ENCODE results near the gene GREB1. TPM values are rescaled to one million over a fixed set of nuclear protein-coding genes. Genes with fewer than 3 reads are reported as not detected.

Gene GREB1
- total and polyA plus RNA-seq, 2 of the 13 experiments (the other 11 are each of a cell fraction or from before 2014, with no cell fraction given), result 31.3 to 61.2 TPM

- no peak for TF ChIP-seq PCBP2 (optimal IDR thresholded peaks at IDR 0.05; ENCODE audit: low read depth, low read length, poor library complexity, severe bottlenecking)
- TF ChIP-seq TEF (CRISPR knock-in tag; IDR thresholded peaks at IDR 0.05), result no peak
- no peak for TF ChIP-seq PHF5A (CRISPR knock-in tag; IDR thresholded peaks at IDR 0.05; ENCODE audit: low read depth, unreplicated experiment)
- TF ChIP-seq HDAC1 (CRISPR knock-in tag; IDR thresholded peaks at IDR 0.05), result no peak; the same call in 1 of the 2 replicates
- TF ChIP-seq NFIC (IDR thresholded peaks at IDR 0.05; ENCODE audit: low read length), result no peak
- 0 out of 2 replicates have a peak, but pooled peaks have one; percentile 30 for TF ChIP-seq MYC (CRISPR knock-in tag; IDR thresholded peaks at IDR 0.05; ENCODE audit: borderline replicate concordance)
- no peak for TF ChIP-seq ZNF232 (CRISPR knock-in tag; IDR thresholded peaks at IDR 0.05; ENCODE audit: borderline replicate concordance)
- TF ChIP-seq MXD3 (CRISPR knock-in tag; IDR thresholded peaks at IDR 0.05), result no peak
- TF ChIP-seq POGZ (CRISPR knock-in tag; IDR thresholded peaks at IDR 0.05), result 0 out of 2 replicates have a peak, but pooled peaks have one; percentile 39
- TF ChIP-seq SNAI1 (CRISPR knock-in tag; IDR thresholded peaks at IDR 0.05; ENCODE audit: borderline replicate concordance), result no peak
- TF ChIP-seq ZNF816 (CRISPR knock-in tag; IDR thresholded peaks at IDR 0.05; ENCODE audit: borderline replicate concordance), result no peak
- no peak for TF ChIP-seq KDM6A (CRISPR knock-in tag; IDR thresholded peaks at IDR 0.05; ENCODE audit: low read depth)
- no peak for TF ChIP-seq ZC3H13 (CRISPR knock-in tag; IDR thresholded peaks at IDR 0.05)
- TF ChIP-seq ZNF383 (CRISPR knock-in tag; IDR thresholded peaks at IDR 0.05; ENCODE audit: borderline replicate concordance), result no peak
- TF ChIP-seq NFKB2 (CRISPR knock-in tag; IDR thresholded peaks at IDR 0.05; ENCODE audit: borderline replicate concordance), result peak; percentile 57; the same call in 1 of the 2 replicates
- TF ChIP-seq U2AF1 (optimal IDR thresholded peaks at IDR 0.05; ENCODE audit: low read depth, low read length), result no peak
- no peak for TF ChIP-seq HNRNPUL1 (IDR thresholded peaks at IDR 0.05; ENCODE audit: low read depth, low read length)
- no peak for TF ChIP-seq MZF1 (CRISPR knock-in tag; IDR thresholded peaks at IDR 0.05; ENCODE audit: borderline replicate concordance)
- no peak for TF ChIP-seq EEA1 (CRISPR knock-in tag; IDR thresholded peaks at IDR 0.05; ENCODE audit: borderline replicate concordance)
- TF ChIP-seq ZBTB49 (CRISPR knock-in tag; IDR thresholded peaks at IDR 0.05; ENCODE audit: borderline replicate concordance), result no peak
- peak; percentile 34; the same call in 1 of the 2 replicates for TF ChIP-seq ZBTB7A (CRISPR knock-in tag; IDR thresholded peaks at IDR 0.05)
- TF ChIP-seq ZNF773 (CRISPR knock-in tag; IDR thresholded peaks at IDR 0.05; ENCODE audit: borderline replicate concordance), result no peak
- TF ChIP-seq ARNT2 (CRISPR knock-in tag; IDR thresholded peaks at IDR 0.05; ENCODE audit: low read depth), result peak; percentile 65; the same call in 1 of the 2 replicates
- TF ChIP-seq TGIF2 (CRISPR knock-in tag; IDR thresholded peaks at IDR 0.05), result no peak
- TF ChIP-seq RAD21 (CRISPR knock-in tag; IDR thresholded peaks at IDR 0.05), result no peak
- TF ChIP-seq CCAR2 (optimal IDR thresholded peaks at IDR 0.05; ENCODE audit: low read depth, low read length), result peak; percentile 19
- no peak for TF ChIP-seq NR2F2 (IDR thresholded peaks at IDR 0.05; ENCODE audit: borderline replicate concordance, low read depth)
Measured at GRCh38 chr2:11540996-11541692, 7.3 kb downstream of the GREB1 start (continued).

All from HepG2 (cell line).